ENCODE data around the gene MUC5B. TPM values are rescaled to one million over a fixed set of nuclear protein-coding genes. Genes with fewer than 3 reads are reported as not detected.

The MUC5B gene
- total and polyA plus RNA-seq, 2 of the 13 experiments (the other 11 are each of a cell fraction or from before 2014, with no cell fraction given): 0.01 TPM; not detected in 1

DNA sequence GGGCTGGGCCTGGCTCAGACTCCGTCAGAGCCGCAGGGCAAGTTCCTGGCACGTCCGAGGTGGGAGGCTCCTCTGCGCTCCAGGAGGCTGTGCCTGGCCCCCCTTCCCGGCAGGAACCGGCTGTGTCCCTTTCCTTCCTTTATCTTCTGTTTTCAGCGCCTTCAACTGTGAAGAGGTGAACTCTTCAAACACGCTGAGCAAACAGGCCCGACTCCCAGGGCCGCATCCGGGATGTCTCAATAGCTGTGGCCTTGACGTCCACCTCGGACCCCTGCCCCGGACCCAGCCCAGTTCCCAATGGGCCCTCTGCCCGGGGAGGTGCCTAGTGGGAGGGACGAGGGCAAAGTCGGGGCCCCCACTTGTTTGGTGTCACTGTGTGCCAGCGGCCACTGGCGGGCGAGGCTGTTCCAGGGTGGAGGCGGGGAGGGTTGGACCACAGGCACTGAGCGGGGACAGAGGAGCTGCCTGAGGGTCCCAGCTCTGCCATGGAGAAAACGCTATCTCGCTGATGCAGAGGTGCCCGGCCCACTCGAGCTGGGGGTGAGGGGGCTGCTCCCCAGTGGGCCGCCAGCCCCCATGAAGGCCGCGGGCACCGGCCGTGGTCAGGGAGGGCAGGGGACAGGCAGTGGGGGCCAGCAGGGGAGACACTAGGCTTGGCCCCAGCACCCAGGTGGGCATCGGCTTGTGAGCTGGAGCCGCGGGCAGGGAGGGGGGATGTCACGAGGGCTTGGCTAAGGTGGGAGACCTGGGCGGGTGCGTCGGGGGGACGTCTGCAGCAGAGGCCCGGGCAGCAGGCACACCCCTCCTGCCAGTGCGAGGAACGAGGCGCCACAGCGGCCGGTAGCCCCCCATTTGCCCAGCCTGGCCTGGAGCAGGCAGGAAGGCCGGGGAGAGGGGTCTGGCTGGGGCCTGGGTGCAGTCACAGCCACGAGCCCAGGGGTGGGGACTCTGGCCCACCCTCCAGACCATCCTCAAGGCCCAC, 2.7 kb upstream of the MUC5B start (continued):
- TF ChIP-seq, protein P1, sequence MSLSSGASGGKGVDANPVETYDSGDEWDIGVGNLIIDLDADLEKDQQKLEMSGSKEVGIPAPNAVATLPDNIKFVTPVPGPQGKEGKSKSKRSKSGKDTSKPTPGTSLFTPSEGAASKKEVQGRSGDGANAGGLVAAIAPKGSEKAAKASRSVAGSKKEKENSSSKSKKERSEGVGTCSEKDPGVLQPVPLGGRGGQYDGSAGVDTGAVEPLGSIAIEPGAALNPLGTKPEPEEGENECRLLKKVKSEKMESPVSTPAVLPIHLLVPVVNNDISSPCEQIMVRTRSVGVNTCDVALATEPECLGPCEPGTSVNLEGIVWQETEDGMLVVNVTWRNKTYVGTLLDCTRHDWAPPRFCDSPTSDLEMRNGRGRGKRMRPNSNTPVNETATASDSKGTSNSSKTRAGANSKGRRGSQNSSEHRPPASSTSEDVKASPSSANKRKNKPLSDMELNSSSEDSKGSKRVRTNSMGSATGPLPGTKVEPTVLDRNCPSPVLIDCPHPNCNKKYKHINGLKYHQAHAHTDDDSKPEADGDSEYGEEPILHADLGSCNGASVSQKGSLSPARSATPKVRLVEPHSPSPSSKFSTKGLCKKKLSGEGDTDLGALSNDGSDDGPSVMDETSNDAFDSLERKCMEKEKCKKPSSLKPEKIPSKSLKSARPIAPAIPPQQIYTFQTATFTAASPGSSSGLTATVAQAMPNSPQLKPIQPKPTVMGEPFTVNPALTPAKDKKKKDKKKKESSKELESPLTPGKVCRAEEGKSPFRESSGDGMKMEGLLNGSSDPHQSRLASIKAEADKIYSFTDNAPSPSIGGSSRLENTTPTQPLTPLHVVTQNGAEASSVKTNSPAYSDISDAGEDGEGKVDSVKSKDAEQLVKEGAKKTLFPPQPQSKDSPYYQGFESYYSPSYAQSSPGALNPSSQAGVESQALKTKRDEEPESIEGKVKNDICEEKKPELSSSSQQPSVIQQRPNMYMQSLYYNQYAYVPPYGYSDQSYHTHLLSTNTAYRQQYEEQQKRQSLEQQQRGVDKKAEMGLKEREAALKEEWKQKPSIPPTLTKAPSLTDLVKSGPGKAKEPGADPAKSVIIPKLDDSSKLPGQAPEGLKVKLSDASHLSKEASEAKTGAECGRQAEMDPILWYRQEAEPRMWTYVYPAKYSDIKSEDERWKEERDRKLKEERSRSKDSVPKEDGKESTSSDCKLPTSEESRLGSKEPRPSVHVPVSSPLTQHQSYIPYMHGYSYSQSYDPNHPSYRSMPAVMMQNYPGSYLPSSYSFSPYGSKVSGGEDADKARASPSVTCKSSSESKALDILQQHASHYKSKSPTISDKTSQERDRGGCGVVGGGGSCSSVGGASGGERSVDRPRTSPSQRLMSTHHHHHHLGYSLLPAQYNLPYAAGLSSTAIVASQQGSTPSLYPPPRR (CRISPR knock-in tag; IDR thresholded peaks at IDR 0.05; ENCODE audit: borderline replicate concordance): peak; percentile 99
- no peak for TF ChIP-seq NCOA5 (CRISPR knock-in tag; IDR thresholded peaks at IDR 0.05)
- no peak for TF ChIP-seq HMGA1 (CRISPR knock-in tag; conservative IDR thresholded peaks at IDR 0.05)
- TF ChIP-seq HHEX (CRISPR knock-in tag; IDR thresholded peaks at IDR 0.05): peak; percentile 100
- no peak for TF ChIP-seq HES4 (CRISPR knock-in tag; IDR thresholded peaks at IDR 0.05; ENCODE audit: borderline replicate concordance)
- peak; percentile 25 for TF ChIP-seq RBM39 (IDR thresholded peaks at IDR 0.05; ENCODE audit: low read depth, low read length, poor library complexity, severe bottlenecking)
- TF ChIP-seq DNMT3B (CRISPR knock-in tag; conservative IDR thresholded peaks at IDR 0.05): 0 out of 2 replicates have a peak, but pooled peaks have one; percentile 55
- no peak for TF ChIP-seq ZNF780A (CRISPR knock-in tag; IDR thresholded peaks at IDR 0.05)
- TF ChIP-seq TOE1 (CRISPR knock-in tag; IDR thresholded peaks at IDR 0.05): no peak
- peak; percentile 31; the same call in 1 of the 2 replicates for TF ChIP-seq ZNF543 (CRISPR knock-in tag; IDR thresholded peaks at IDR 0.05)
- no peak for TF ChIP-seq ZNF678 (CRISPR knock-in tag; IDR thresholded peaks at IDR 0.05)
- no peak for TF ChIP-seq ZC3H13 (CRISPR knock-in tag; IDR thresholded peaks at IDR 0.05)
- no peak for TF ChIP-seq FOXA1 (IDR thresholded peaks at IDR 0.05)
- TF ChIP-seq FOXA1 (CRISPR knock-in tag; IDR thresholded peaks at IDR 0.05): peak; percentile 98
- no peak for TF ChIP-seq CBX1 (IDR thresholded peaks at IDR 0.05; ENCODE audit: low read depth)
- no peak for TF ChIP-seq THYN1 (CRISPR knock-in tag; IDR thresholded peaks at IDR 0.05; ENCODE audit: borderline replicate concordance, low read depth)
- no peak for TF ChIP-seq ZNF549 (CRISPR knock-in tag; IDR thresholded peaks at IDR 0.05)
- no peak for TF ChIP-seq ZFP36L2 (CRISPR knock-in tag; IDR thresholded peaks at IDR 0.05)

Data from HepG2 (cell line).